Loucy (cell line): ENCODE data around the gene PRKCE.

Source experiments
- EZH2phosphoT487 ChIP-seq: fragments of 200-600 bp; IDR thresholded peaks from 2 replicates; pipeline ENCODE4 v1.6.1; 2018; ENCODE audit warnings: antibody characterized with exemption, mild to moderate bottlenecking, moderate library complexity, borderline replicate concordance
- TF ChIP-seq, protein P1 (sequence below): fragments of 200-600 bp; sonication (generic); conservative IDR thresholded peaks from 2 replicates; pipeline ENCODE4 v1.5.1; 2014; ENCODE audit warnings: mild to moderate bottlenecking, antibody characterized with exemption, low read length

DNA sequence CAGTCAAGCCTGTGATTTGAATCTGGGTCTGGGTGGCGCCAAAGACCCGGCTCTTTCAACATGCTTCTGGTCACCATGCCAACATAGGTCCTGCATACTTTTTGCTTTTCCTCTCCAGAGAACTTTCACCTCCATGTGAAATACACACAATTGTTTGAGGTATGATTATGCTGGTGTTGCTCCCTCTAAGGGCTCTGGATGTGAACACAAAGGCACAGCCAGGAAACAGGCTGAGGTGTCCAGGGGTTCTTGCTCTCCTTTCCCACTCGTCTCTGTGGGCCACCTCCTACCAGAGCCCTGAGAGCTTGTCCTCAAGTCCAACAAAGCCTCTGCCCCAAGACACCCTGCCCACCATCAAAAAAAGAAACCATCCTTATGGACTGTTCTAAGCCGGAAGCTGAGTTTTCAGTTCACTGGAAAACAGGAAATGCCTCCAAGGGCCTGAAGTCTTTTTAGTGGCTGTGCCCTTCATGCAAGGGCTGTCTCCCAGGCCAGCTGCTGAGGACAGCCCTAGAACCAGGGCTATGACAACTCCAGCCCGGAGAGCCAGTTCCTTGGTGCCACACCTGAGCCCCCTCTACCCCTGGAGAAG, 545.5 kb downstream of the PRKCE start:
- TF ChIP-seq, protein P1, sequence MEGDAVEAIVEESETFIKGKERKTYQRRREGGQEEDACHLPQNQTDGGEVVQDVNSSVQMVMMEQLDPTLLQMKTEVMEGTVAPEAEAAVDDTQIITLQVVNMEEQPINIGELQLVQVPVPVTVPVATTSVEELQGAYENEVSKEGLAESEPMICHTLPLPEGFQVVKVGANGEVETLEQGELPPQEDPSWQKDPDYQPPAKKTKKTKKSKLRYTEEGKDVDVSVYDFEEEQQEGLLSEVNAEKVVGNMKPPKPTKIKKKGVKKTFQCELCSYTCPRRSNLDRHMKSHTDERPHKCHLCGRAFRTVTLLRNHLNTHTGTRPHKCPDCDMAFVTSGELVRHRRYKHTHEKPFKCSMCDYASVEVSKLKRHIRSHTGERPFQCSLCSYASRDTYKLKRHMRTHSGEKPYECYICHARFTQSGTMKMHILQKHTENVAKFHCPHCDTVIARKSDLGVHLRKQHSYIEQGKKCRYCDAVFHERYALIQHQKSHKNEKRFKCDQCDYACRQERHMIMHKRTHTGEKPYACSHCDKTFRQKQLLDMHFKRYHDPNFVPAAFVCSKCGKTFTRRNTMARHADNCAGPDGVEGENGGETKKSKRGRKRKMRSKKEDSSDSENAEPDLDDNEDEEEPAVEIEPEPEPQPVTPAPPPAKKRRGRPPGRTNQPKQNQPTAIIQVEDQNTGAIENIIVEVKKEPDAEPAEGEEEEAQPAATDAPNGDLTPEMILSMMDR = no peak
- TF ChIP-seq EZH2phosphoT487 = no peak
